Kidney glomerular epithelial cell (primary cell): Measurements from ENCODE around the gene SFTPD.
A peak's percentile ranks its signal among the peaks of the same experiment; 100 is the strongest.
"Not testable (repeated sequence)": the region's sequence is repeated elsewhere in the genome, so short reads cannot be mapped to it uniquely, and the experiment has no call there.

Experiments
- DNase-seq: peaks from one replicate; lab custom pipeline; 2025; lab: John Stamatoyannopoulos, UW

The SFTPD gene

GRCh38 chr10:79925614-79926013 lies 23.3 kb downstream of the SFTPD start:
- no peak for DNase-seq

GRCh38 chr10:79923669-79924068 lies 25.2 kb downstream of the SFTPD start:
- DNase-seq = no peak

GRCh38 chr10:79923145-79923544 lies 25.8 kb downstream of the SFTPD start:
- DNase-seq = no peak

- DNase-seq = not testable (repeated sequence)
Measured at GRCh38 chr10:79922011-79922412, 26.9 kb downstream of the SFTPD start.

- DNase-seq = not testable (repeated sequence)
Measured at GRCh38 chr10:79915838-79916237, 33.1 kb downstream of the SFTPD start.

GRCh38 chr10:79914512-79914911 lies 34.4 kb downstream of the SFTPD start:
- not testable (repeated sequence) for DNase-seq

- DNase-seq = no peak
Measured at GRCh38 chr10:79910836-79911235, 38.1 kb downstream of the SFTPD start.

GRCh38 chr10:79910344-79910743 lies 38.6 kb downstream of the SFTPD start:
- DNase-seq = no peak

- peak; percentile 47 for DNase-seq
Measured at GRCh38 chr10:79905322-79906314, 43.3 kb downstream of the SFTPD start.

- DNase-seq = peak; percentile 63
Measured at GRCh38 chr10:79904671-79905321, 44.1 kb downstream of the SFTPD start.

- not testable (repeated sequence) for DNase-seq
Measured at GRCh38 chr10:79901571-79901970, 47.3 kb downstream of the SFTPD start.

- DNase-seq = no peak
Measured at GRCh38 chr10:79898597-79899325, 50.1 kb downstream of the SFTPD start.

- DNase-seq = not testable (repeated sequence)
Measured at GRCh38 chr10:79892896-79893295, 56.0 kb downstream of the SFTPD start.

GRCh38 chr10:79890469-79890868 lies 58.4 kb downstream of the SFTPD start:
- DNase-seq = no peak

GRCh38 chr10:79888984-79889383 lies 59.9 kb downstream of the SFTPD start:
- DNase-seq = not testable (repeated sequence)
